Neuronal stem cell (in vitro differentiated cells): ENCODE results near the gene KIF26B.

Source experiments
- DNase-seq: peaks from one replicate; pipeline ENCODE4 v3.0.0-alpha.2; 2013; ENCODE audit warnings: low spot score
- H2AFZ ChIP-seq: one replicate; pipeline ENCODE4 v1.6.1; 2013; ENCODE audit warnings: mild to moderate bottlenecking, low read length, inconsistent platforms
- H2AK5ac ChIP-seq: 2 replicates; pipeline ENCODE4 v1.6.1; 2013; ENCODE audit warnings: low read depth, mild to moderate bottlenecking, inconsistent platforms, low read length, moderate library complexity, mixed read lengths
- H2BK120ac ChIP-seq: 2 replicates; pipeline ENCODE4 v1.6.1; 2013; ENCODE audit warnings: low read depth, mild to moderate bottlenecking, inconsistent platforms, low read length, moderate library complexity, mixed read lengths
- H2BK12ac ChIP-seq: one replicate; pipeline ENCODE4 v1.6.1; 2013; ENCODE audit warnings: low read length, inconsistent platforms
- H2BK15ac ChIP-seq: 2 replicates; pipeline ENCODE4 v1.6.1; 2013; ENCODE audit warnings: mild to moderate bottlenecking, low read length, inconsistent platforms, mixed read lengths
- H2BK5ac ChIP-seq: one replicate; pipeline ENCODE4 v1.6.1; 2013; ENCODE audit warnings: inconsistent platforms, mild to moderate bottlenecking, low read length, moderate library complexity
- H3K14ac ChIP-seq: one replicate; pipeline ENCODE4 v1.6.1; 2013; ENCODE audit warnings: low read length, inconsistent platforms
- H3K18ac ChIP-seq: 2 replicates; pipeline ENCODE4 v1.6.1; 2013; ENCODE audit warnings: low read length, inconsistent platforms
- H3K23ac ChIP-seq: 2 replicates; pipeline ENCODE4 v1.6.1; 2013; ENCODE audit warnings: low read depth, mild to moderate bottlenecking, mixed read lengths, low read length, inconsistent platforms; ENCODE audit not compliant: poor library complexity
- H3K27ac ChIP-seq: replicated peaks from 3 replicates; pipeline ENCODE4 v1.5.1; 2013; ENCODE audit warnings: low read length, inconsistent platforms
- H3K27me3 ChIP-seq, 3 experiments: 2 replicates each; pipeline ENCODE4 v1.6.1; 2013; ENCODE audit warnings: low read length in 3 of 3, mild to moderate bottlenecking in 2 of 3, inconsistent platforms in 1 of 3, low read depth in 1 of 3, mixed read lengths in 1 of 3, moderate library complexity in 1 of 3; ENCODE audit not compliant: control insufficient read depth in 3 of 3, insufficient read depth in 3 of 3
- H3K36me3 ChIP-seq, 2 donors: replicated peaks in 1 of 2; 2 replicates each; pipeline ENCODE4 v1.6.1; 2013; ENCODE audit warnings: low read length in 2 of 2; ENCODE audit not compliant: control insufficient read depth in 2 of 2, insufficient read depth in 2 of 2
- H3K4ac ChIP-seq: 2 replicates; pipeline ENCODE4 v1.6.1; 2013; ENCODE audit warnings: inconsistent platforms, mild to moderate bottlenecking, low read length, moderate library complexity
- H3K4me1 ChIP-seq, 2 donors: 1 replicate in 1 of 2; 2 replicates in 1 of 2; pipeline ENCODE4 v1.6.1; 2013; ENCODE audit warnings: low read length in 2 of 2, low read depth in 1 of 2; ENCODE audit not compliant: control insufficient read depth in 2 of 2, insufficient read depth in 1 of 2
- H3K4me2 ChIP-seq: one replicate; pipeline ENCODE4 v1.6.1; 2013; ENCODE audit warnings: mild to moderate bottlenecking, low read length, inconsistent platforms; ENCODE audit not compliant: insufficient read depth, poor library complexity, severe bottlenecking
- H3K4me3 ChIP-seq, 2 donors: 2 replicates each; pipeline ENCODE4 v1.5.1; 2013; ENCODE audit warnings: low read length in 2 of 2, mild to moderate bottlenecking in 2 of 2, inconsistent platforms in 1 of 2, moderate library complexity in 1 of 2
- H3K79me1 ChIP-seq: one replicate; pipeline ENCODE4 v1.6.1; 2013; ENCODE audit warnings: low read depth, mild to moderate bottlenecking, inconsistent platforms, low read length, moderate library complexity
- H3K9ac ChIP-seq: one replicate; pipeline ENCODE4 v1.6.1; 2013; ENCODE audit warnings: mild to moderate bottlenecking, low read depth, low read length, inconsistent platforms; ENCODE audit not compliant: poor library complexity
- H3K9me3 ChIP-seq, 2 donors: replicated peaks in 1 of 2; 2 replicates each; pipeline versions ENCODE3 to v1.6.1; 2013; ENCODE audit warnings: low read length in 2 of 2, mild to moderate bottlenecking in 2 of 2, inconsistent platforms in 1 of 2, low read depth in 1 of 2, mixed read lengths in 1 of 2, moderate library complexity in 1 of 2; ENCODE audit not compliant: control insufficient read depth in 2 of 2, insufficient read depth in 1 of 2
- H4K8ac ChIP-seq: one replicate; pipeline ENCODE4 v1.6.1; 2013; ENCODE audit warnings: low read depth, mild to moderate bottlenecking, inconsistent platforms, low read length, moderate library complexity
- H4K91ac ChIP-seq: one replicate; pipeline ENCODE4 v1.6.1; 2013; ENCODE audit warnings: low read length, low read depth, mild to moderate bottlenecking, inconsistent platforms; ENCODE audit not compliant: poor library complexity
- WGBS, 2 donors: extraction: QIAGEN DNeasy Blood & Tissue Kit; methylation state at CpG; one replicate each; pipeline ENCODE4 v1.1.7; 2013; ENCODE audit warnings: missing lambda C conversion rate in 2 of 2, mixed read lengths in 1 of 2; ENCODE audit not compliant: insufficient read length in 2 of 2, insufficient replicate concordance in 1 of 2; ENCODE audit errors: extremely low coverage in 2 of 2; 5-methylcytosine and 5-hydroxymethylcytosine counted together

Gene KIF26B

DNA sequence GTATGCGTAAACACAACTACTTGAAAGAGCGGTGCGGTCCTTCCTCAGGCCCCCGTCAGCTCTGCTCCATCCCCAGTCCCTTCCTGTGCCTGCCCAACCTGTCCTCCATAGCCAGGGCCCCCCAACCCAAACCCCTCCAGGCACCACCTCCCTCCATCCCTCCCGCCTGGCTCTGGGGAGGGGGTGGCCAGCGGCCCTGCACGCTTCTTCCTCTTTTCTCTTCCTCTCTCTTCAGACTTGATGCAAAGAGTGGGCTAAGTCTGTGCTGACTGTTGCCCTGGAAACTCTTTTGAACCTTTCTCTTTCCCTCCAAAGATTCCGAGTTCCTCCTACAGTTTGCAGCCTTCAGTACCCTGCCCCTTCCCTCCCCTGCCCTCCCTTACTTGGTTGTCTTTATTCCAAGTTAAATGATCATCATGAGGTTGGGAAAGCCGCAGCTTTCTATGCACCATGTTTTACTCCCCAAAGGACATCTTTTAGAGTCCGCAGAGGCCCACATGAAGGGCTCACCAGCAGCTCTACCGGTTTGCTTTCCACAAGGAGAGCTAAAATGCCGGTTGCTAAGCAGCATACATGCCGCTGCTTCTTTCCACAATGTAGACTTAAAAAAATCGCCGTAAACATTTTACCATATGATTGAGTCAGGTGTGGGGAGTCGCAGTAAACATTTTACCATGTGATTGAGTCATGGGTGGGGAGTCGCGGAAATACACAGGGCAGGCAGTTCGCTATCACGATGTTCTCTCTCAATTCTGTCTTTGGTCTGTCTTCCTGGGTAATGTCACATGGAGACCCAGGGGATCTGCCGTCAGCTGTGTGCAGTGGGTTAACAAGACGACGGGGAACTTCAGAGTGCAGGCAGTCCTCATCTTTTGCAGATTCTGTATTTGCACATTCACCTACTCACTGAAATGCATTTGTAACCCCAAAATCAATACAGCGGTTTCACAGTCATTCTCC is 525.3 kb downstream of the KIF26B start:
- no peak overlapping the region for H3K27ac ChIP-seq
- no peak for DNase-seq

DNA sequence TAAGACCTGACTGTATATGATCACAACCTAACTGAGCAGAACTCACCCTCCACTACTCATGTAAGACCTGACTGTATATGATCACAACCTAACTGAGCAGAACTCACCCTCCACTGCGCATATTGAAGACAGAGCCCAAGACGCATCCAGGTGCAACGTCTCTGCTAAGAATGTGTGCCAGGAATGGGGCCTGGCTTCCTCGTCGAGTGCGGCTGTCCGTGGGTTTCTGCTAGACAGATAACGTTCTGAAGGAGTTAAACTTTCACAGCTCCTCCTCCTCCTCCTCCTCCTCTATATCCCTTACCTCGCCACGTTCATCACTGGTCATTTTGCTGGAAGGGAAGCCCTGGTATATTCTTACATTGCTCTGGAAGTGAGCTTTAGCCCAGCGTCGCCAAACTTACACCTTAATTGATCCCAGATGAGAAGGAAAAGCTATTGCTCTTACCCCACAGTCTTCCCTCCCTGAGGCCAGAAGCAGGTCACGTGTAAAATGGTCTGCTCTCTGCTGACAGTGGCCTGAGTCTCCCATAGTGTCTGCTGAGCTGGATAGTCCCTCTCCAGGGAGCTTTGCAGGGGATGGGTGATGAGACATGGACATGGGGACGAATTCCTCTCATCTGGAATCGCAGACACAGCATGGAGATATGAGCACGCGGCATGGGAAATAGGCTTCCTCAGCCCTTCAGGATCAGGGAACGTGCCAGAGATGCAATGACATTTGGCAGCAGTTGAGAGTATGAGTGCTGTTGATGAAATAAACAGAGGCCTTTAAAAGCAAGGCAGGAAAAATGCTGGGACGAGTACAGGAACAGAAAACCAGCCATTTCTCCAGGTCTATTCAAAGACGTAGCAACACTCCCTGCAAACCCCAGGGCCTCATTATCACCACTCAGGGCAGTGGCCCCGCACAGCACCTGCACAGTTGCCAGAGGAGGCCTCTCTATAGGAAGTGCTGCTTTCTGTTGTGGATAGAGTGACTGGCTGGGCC is 528.1 kb downstream of the KIF26B start:
- H3K14ac ChIP-seq: no peak overlapping the region
- H3K4me2 ChIP-seq: no peak overlapping the region
- H3K36me3 ChIP-seq: peaks cover 0 to 32% of the 10 kb centered on the region in 2 donors
- H3K27ac ChIP-seq: no peak overlapping the region
- no peak overlapping the region for H3K4me3 ChIP-seq
- H4K8ac ChIP-seq: no peak overlapping the region
- no peak overlapping the region for H2BK120ac ChIP-seq
- no peak overlapping the region for H4K91ac ChIP-seq
- no peak overlapping the region for H2BK12ac ChIP-seq
- no peak overlapping the region for H2BK15ac ChIP-seq
- no CpG with 5 or more reads among the region's 21 CpGs for WGBS, 2 donors
- peaks cover 0 to 2% (median 0%) of the 10 kb centered on the region in 3 experiments for H3K27me3 ChIP-seq
- H3K18ac ChIP-seq: no peak overlapping the region
- no peak overlapping the region for H3K23ac ChIP-seq
- no peak overlapping the region for H2AK5ac ChIP-seq
- peak overlapping the region; percentile 32 for H2AFZ ChIP-seq
- no peaks in the 10 kb centered on the region for H3K79me1 ChIP-seq
- H3K4me1 ChIP-seq: peaks cover 13 to 22% of the 10 kb centered on the region in 2 donors
- no peak overlapping the region for H3K9ac ChIP-seq
- H3K4ac ChIP-seq: no peak overlapping the region
- no peak for DNase-seq
- H3K9me3 ChIP-seq: no peaks in the 10 kb centered on the region
- no peak overlapping the region for H2BK5ac ChIP-seq

More for the DNA sequence above, 525.3 kb downstream of the KIF26B start:
- Histone ChIP-seq H3K4me1 (peaks cover 13 to 22% of the 10 kb centered on the region in 2 donors), H3K9ac (no peak overlapping the region), H4K8ac (no peak overlapping the region), H2BK120ac (no peak overlapping the region), H2BK15ac (no peak overlapping the region), H3K18ac (peak overlapping the region; percentile 80), H2BK5ac (no peak overlapping the region), H2AFZ (peak overlapping the region; percentile 66), H3K4me3 (no peak overlapping the region), H3K36me3 (peaks cover 0 to 9% of the 10 kb centered on the region in 2 donors), H2BK12ac (no peak overlapping the region), H3K14ac (no peak overlapping the region), H3K4me2 (no peak overlapping the region), H4K91ac (no peak overlapping the region), H3K27me3 (no peaks in the 10 kb centered on the region), H3K9me3 (no peaks in the 10 kb centered on the region), H3K4ac (no peak overlapping the region), H3K23ac (no peak overlapping the region), H3K79me1 (no peaks in the 10 kb centered on the region), H2AK5ac (no peak overlapping the region)
- WGBS, 2 donors: no CpG with 5 or more reads among the region's 24 CpGs

DNA sequence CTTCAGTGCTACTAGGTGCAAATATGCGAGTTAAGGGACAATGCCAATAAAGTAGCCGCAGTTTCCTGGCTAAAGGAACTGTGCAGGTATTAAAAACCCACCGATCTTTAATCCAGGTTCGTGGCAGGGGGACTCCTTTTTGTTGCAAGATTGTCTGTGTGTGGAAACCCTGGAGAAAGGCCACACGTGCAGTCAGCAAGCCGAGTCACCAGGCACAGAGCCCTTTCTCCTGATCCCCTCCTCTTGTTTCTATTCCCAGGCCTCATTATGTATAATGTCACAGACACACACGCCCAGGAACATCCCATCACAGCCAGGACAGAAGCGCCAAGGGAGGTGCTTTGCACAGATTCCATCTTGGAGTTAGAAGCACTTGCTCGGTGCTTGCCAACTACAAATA is 528.9 kb downstream of the KIF26B start:
- Histone ChIP-seq H4K91ac (peak overlapping the region; percentile 9), H3K9ac (no peak overlapping the region), H3K14ac (no peak overlapping the region), H2BK12ac (peak overlapping the region; percentile 86), H3K4me3 (no peak overlapping the region), H2AFZ (peak overlapping the region; percentile 32), H3K4me2 (no peak overlapping the region), H3K18ac (peak overlapping the region; percentile 80), H3K36me3 (peaks cover 0 to 32% of the 10 kb centered on the region in 2 donors), H2AK5ac (peak overlapping the region; percentile 6), H3K27ac (no peak overlapping the region), H3K79me1 (no peaks in the 10 kb centered on the region), H3K4ac (no peak overlapping the region), H2BK5ac (peak overlapping the region; percentile 11), H2BK120ac (no peak overlapping the region), H3K23ac (no peak overlapping the region), H3K27me3 (peaks cover 0 to 2% (median 0%) of the 10 kb centered on the region in 3 experiments), H3K4me1 (peaks cover 13 to 22% of the 10 kb centered on the region in 2 donors), H2BK15ac (peak overlapping the region; percentile 27), H4K8ac (no peak overlapping the region), H3K9me3 (no peaks in the 10 kb centered on the region)
- no peak for DNase-seq
- WGBS, 2 donors: no CpG with 5 or more reads among the region's 9 CpGs
